Activated CD8-positive, alpha-beta T cell treated with anti-CD3 and anti-CD28 coated beads for 36 hours (primary cell): ENCODE data around the gene RBX1. TPM values are rescaled to one million over a fixed set of nuclear protein-coding genes. Genes with fewer than 3 reads are reported as not detected.

Source experiments
- ATAC-seq: fragments of 200-7000 bp; cut with Tn5 transposase; one replicate; pipeline ENCODE4 v1.10.0; 2021; ENCODE audit warnings: mild to moderate bottlenecking, moderate library complexity
- CTCF ChIA-PET: fragments of 350-600 bp; sonication (Branson Sonifier 250); formaldehyde crosslinking; loops from one replicate; lab custom pipeline; 2021; ENCODE audit warnings: antibody characterized with exemption; lab: Charles Lee
- POLR2A ChIA-PET: fragments of 350-600 bp; sonication (Branson Sonifier 250); formaldehyde crosslinking; loops from one replicate; lab custom pipeline; 2021; ENCODE audit warnings: antibody characterized with exemption; lab: Charles Lee
- DNase-seq: peaks from one replicate; pipeline ENCODE4 v3.0.0-alpha.2; 2020
- H3K27ac Mint-ChIP-seq: one replicate; pipeline ENCODE4 v1.8.0; 2021; ENCODE audit warnings: mild to moderate bottlenecking, mixed read lengths
- H3K27me3 Mint-ChIP-seq: one replicate; pipeline ENCODE4 v1.8.0; 2021; ENCODE audit warnings: mixed read lengths
- H3K36me3 Mint-ChIP-seq: one replicate; pipeline ENCODE4 v1.8.0; 2021; ENCODE audit warnings: low read depth, mixed read lengths
- H3K4me1 Mint-ChIP-seq: one replicate; pipeline ENCODE4 v1.8.0; 2021; ENCODE audit warnings: low read depth, mixed read lengths
- H3K4me3 Mint-ChIP-seq: one replicate; pipeline ENCODE4 v1.8.0; 2021; ENCODE audit warnings: mild to moderate bottlenecking, moderate library complexity, mixed read lengths
- H3K9me3 Mint-ChIP-seq: one replicate; pipeline ENCODE4 v1.8.0; 2021; ENCODE audit warnings: mixed read lengths
- CTCF ChIP-seq: fragments of 200-600 bp; IDR thresholded peaks from one replicate; pipeline ENCODE4 v1.8.0; 2022; ENCODE audit warnings: antibody characterized with exemption, mild to moderate bottlenecking
- intact Hi-C: fragments of 100-400 bp; cut with micrococcal nuclease; formaldehyde crosslinking; loops from one replicate; pipeline ENCODE4 v1.10.0; 2022
- total RNA-seq, 2 experiments: library from RNA; stranded (reverse); gene quantifications; one replicate each; pipeline ENCODE4 v1.2.3, GENCODE V29; 2021

RBX1 gene
- total RNA-seq, 2 experiments from 2014 or later = 90.4 to 92.8 TPM

GRCh38 chr22:40973144-40973543 lies 22.0 kb downstream of the RBX1 start:
- intact Hi-C loops = no loop called here
- peaks cover 16% of the 10 kb centered on the region for H3K36me3 Mint-ChIP-seq
- no peak for TF ChIP-seq CTCF
- POLR2A ChIA-PET = interaction anchor here (0.7 to 1.5 kb wide), 4 partner anchors 11 to 96 kb away, joined by 3 to 7 read pairs (median 3); no protein-coding TSS in a partner anchor
- DNase-seq (no peak), ATAC-seq (no peak)
- H3K4me3 Mint-ChIP-seq = no peak overlapping the region
- peaks cover 4% of the 10 kb centered on the region for H3K4me1 Mint-ChIP-seq
- H3K27me3 Mint-ChIP-seq = no peaks in the 10 kb centered on the region
- CTCF ChIA-PET = interaction anchor here (1.0 to 1.7 kb wide), 3 partner anchors 15 to 52 kb away, joined by 3 to 5 read pairs (median 4); no protein-coding TSS in a partner anchor
- H3K27ac Mint-ChIP-seq = no peak overlapping the region
- no peaks in the 10 kb centered on the region for H3K9me3 Mint-ChIP-seq

- no peak for TF ChIP-seq CTCF
- Mint-ChIP-seq H3K9me3 (no peaks in the 10 kb centered on the region), H3K27ac (no peak overlapping the region), H3K27me3 (no peaks in the 10 kb centered on the region), H3K4me1 (peaks cover 2% of the 10 kb centered on the region), H3K36me3 (peaks cover 13% of the 10 kb centered on the region), H3K4me3 (no peak overlapping the region)
- ATAC-seq = no peak
- CTCF ChIA-PET = interaction anchor here (1.5 to 1.9 kb wide), 2 partner anchors 52 to 262 kb away, joined by 3 to 5 read pairs; no protein-coding TSS in a partner anchor
- intact Hi-C loops = no loop called here
- no peak for DNase-seq
- POLR2A ChIA-PET = no interaction called here
These were observed 24.2 kb downstream of the RBX1 start for GRCh38 chr22:40975366-40975765.

- Mint-ChIP-seq H3K27ac (no peak overlapping the region), H3K27me3 (no peaks in the 10 kb centered on the region), H3K4me1 (no peaks in the 10 kb centered on the region), H3K36me3 (peaks cover 7% of the 10 kb centered on the region), H3K9me3 (no peaks in the 10 kb centered on the region), H3K4me3 (no peak overlapping the region)
- intact Hi-C loops = no loop called here
- CTCF ChIA-PET = interaction anchor here (1.5 kb wide), 1 partner anchor 54 kb away, joined by 3 read pairs; no protein-coding TSS in a partner anchor
- DNase-seq = no peak
- ATAC-seq = peak; percentile 45
- POLR2A ChIA-PET = interaction anchor here (0.7 kb wide), 1 partner anchor 313 kb away, joined by 3 read pairs; no protein-coding TSS in a partner anchor
- TF ChIP-seq CTCF = no peak
These were observed 25.9 kb downstream of the RBX1 start for GRCh38 chr22:40976866-40977700.

GRCh38 chr22:40979198-40979597 lies 28.0 kb downstream of the RBX1 start:
- TF ChIP-seq CTCF = no peak
- DNase-seq (no peak), ATAC-seq (no peak)
- no peaks in the 10 kb centered on the region for H3K27me3 Mint-ChIP-seq
- H3K27ac Mint-ChIP-seq = no peak overlapping the region
- H3K36me3 Mint-ChIP-seq = no peaks in the 10 kb centered on the region
- no peaks in the 10 kb centered on the region for H3K4me1 Mint-ChIP-seq
- ChIA-PET CTCF (no interaction called here), POLR2A (no interaction called here)
- intact Hi-C loops = no loop called here
- no peaks in the 10 kb centered on the region for H3K9me3 Mint-ChIP-seq
- H3K4me3 Mint-ChIP-seq = no peak overlapping the region

GRCh38 chr22:40979871-40980270 lies 28.7 kb downstream of the RBX1 start:
- ATAC-seq (no peak), DNase-seq (no peak)
- Mint-ChIP-seq H3K4me3 (no peak overlapping the region), H3K4me1 (no peaks in the 10 kb centered on the region), H3K36me3 (no peaks in the 10 kb centered on the region), H3K9me3 (no peaks in the 10 kb centered on the region), H3K27me3 (no peaks in the 10 kb centered on the region), H3K27ac (no peak overlapping the region)
- CTCF ChIA-PET = interaction anchor here (1.8 kb wide), 1 partner anchor 57 kb away, joined by 5 read pairs; no protein-coding TSS in a partner anchor
- POLR2A ChIA-PET = no interaction called here
- intact Hi-C loops = no loop called here
- TF ChIP-seq CTCF = no peak
